OCI-LY1 (cell line): ENCODE results near the gene SH3GL2.

Source experiments
- CTCF ChIP-seq: fragments of 200-600 bp; sonication (generic), shearing (Covaris generic); IDR thresholded peaks from 2 replicates; pipeline ENCODE4 v1.5.1; 2017; ENCODE audit warnings: mild to moderate bottlenecking, antibody characterized with exemption, low read length, moderate library complexity, mixed read lengths
- EZH2 ChIP-seq: fragments of 200-600 bp; sonication (generic), shearing (Covaris generic); IDR thresholded peaks from 2 replicates; pipeline ENCODE4 v1.8.0; 2017; ENCODE audit warnings: borderline replicate concordance, mixed run types, mild to moderate bottlenecking, antibody characterized with exemption, low read length, moderate library complexity, mixed read lengths

DNA sequence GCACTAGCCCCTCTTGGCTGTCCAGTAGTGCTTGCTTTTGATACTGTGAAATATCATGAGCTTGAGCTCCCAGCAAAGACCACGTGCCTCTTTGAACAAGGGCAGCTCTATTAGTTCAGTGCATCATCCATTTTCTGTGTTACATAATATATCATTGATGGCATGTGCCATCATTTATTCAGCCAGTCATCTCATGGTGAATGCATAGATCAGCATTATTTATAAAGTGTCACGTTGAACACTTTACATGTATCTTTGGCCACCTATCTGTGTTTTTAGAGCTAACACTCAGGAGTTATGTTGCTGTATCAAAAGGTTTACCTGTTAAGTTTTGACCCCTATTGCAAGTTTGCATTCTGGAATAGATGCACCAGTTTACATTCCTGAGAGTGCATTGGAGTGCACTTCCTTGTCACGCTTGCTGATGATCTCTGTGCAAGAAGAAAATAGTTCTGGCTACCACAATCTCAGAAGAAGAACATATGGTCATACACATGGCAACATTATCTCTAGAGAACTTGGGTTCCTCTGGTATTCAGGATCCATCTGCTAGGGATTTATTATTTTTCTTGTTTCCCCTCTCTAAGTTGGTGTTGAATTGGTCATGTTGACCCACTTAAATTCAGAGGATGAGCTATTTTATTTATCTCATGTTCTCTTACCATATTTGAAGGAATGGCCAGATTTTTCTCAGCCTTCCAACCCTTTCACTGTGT is 120.9 kb downstream of the SH3GL2 start:
- TF ChIP-seq CTCF (no peak), EZH2 (no peak)
